Measurements from ENCODE around the gene LRRC8A.

LRRC8A gene

DNA sequence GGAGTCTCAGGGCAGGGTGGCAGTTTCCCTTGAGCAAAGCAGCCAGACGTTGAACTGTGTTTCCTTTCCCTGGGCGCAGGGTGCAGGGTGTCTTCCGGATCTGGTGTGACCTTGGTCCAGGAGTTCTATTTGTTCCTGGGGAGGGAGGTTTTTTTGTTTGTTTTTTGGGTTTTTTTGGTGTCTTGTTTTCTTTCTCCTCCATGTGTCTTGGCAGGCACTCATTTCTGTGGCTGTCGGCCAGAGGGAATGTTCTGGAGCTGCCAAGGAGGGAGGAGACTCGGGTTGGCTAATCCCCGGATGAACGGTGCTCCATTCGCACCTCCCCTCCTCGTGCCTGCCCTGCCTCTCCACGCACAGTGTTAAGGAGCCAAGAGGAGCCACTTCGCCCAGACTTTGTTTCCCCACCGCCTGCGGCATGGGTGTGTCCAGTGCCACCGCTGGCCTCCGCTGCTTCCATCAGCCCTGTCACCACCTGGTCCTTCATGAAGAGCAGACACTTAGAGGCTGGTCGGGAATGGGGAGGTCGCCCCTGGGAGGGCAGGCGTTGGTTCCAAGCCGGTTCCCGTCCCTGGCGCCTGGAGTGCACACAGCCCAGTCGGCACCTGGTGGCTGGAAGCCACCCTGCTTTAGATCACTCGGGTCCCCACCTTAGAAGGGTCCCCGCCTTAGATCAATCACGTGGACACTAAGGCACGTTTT lies 35.4 kb downstream of the LRRC8A start:
- peak overlapping the region; percentile 92 to 94 for H3K27ac ChIP-seq
- TF ChIP-seq, protein P1, sequence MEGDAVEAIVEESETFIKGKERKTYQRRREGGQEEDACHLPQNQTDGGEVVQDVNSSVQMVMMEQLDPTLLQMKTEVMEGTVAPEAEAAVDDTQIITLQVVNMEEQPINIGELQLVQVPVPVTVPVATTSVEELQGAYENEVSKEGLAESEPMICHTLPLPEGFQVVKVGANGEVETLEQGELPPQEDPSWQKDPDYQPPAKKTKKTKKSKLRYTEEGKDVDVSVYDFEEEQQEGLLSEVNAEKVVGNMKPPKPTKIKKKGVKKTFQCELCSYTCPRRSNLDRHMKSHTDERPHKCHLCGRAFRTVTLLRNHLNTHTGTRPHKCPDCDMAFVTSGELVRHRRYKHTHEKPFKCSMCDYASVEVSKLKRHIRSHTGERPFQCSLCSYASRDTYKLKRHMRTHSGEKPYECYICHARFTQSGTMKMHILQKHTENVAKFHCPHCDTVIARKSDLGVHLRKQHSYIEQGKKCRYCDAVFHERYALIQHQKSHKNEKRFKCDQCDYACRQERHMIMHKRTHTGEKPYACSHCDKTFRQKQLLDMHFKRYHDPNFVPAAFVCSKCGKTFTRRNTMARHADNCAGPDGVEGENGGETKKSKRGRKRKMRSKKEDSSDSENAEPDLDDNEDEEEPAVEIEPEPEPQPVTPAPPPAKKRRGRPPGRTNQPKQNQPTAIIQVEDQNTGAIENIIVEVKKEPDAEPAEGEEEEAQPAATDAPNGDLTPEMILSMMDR (IDR thresholded peaks at IDR 0.05) = no peak
- H3K4me3 ChIP-seq = no peak overlapping the region
- DNase-seq (ENCODE audit: low spot score) = peak; percentile 89

DNA sequence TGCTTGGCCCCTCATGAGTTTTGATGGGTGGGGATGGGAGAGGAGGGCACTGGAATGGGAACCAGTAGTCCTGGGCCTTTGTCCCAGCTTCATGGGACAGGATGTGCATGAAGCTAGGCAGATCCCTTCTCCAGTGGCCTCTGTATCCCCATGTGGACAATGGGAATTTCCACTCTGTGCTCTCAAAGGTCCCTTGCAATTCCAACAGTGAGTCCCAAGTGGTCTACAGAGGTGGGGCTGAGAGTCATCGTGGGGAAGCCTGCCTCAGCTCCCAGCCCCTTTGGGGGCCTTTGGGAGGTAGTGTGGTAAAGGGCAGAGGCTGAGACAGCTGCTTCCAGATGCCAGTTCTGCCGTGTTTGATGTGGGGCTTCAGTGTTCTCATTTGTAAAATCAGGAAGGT lies 37.0 kb downstream of the LRRC8A start:
- Histone ChIP-seq H3K27ac (peak overlapping the region; percentile 94), H3K4me3 (no peak overlapping the region)
- DNase-seq (ENCODE audit: low spot score) = no peak
- TF ChIP-seq, protein P1 (IDR thresholded peaks at IDR 0.05) = no peak

DNA sequence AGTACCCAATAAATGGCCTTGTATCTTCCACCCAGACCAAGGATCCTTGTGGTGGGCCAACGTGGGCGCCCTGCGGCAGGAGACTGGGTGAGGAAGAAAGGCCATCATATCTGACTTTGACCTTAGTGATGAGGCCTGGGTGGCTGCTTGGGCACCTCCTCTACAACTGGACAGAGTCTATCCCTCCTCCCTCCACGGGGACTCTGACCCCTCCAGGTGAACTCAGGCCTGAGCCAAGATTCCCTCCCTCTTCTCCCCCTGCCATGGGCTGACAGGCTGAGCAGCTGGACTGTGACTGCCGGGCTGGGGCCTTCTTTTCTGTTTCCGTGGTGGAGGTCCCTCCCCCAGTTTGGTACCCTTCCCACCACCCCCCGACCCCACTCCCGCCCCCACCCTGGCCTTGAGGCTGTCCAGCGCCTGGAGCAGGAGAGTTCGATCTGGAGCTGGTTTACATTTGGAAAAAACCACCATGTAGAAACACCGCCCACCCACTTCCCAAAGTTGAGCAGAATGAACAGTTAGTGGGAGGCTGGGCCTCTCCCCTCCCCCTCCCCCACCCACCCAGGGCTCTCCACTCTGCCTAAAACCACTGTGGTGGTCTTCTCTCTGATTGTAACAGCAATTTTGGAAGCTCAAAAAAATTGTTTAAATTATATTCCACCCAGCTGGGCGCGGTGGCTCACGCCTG lies 37.6 kb downstream of the LRRC8A start:
- DNase-seq (ENCODE audit: low spot score) = no peak
- TF ChIP-seq, protein P1 (IDR thresholded peaks at IDR 0.05) = no peak
- Histone ChIP-seq H3K4me3 (no peak overlapping the region), H3K27ac (peak overlapping the region; percentile 94)

DNA sequence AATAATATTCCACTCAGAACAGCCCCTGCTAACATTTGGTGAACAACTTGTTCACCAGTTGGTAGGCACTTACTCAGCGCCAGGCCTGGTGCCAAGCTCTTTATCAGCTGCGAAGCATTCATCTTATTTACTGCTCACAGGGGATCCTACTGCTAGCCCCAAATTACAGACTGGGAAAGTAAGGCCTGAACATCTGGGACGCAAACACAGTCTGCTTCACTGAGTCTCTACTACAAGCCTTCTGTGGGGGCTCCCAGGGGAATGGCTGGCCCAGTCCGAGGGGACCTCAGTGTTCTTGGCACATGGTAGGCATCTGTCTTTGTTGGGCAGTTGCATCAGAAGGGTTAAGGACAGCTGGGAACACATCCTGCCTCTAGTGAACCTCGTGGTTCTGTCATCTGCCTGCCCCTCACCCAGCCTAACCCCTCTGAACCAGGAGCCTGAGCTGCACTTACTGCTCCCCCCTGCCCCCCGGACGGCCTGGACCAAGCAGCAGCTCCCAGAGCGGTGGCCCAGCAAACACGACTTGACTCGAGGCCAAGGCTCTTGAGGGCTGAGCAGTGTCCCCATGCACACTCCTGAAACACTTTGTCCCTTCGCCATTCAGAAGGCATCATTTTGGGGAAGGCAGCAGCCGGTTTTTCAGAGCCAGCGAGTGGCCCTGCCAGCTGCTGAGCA lies 38.6 kb downstream of the LRRC8A start, which contains the start of gene PHYHD1:
Gene PHYHD1 (plus strand): TSS at position 602 of the 678 bp plus-strand sequence. CDS start 1,342 bp downstream, outside the sequence.
- DNase-seq (ENCODE audit: low spot score) = peak; percentile 95
- peak within 1 kb of the TSS; percentile 76 for H3K4me3 ChIP-seq
- TF ChIP-seq, protein P1 (IDR thresholded peaks at IDR 0.05) = no peak
- peak within 1 kb of the TSS; percentile 94 for H3K27ac ChIP-seq

DNA sequence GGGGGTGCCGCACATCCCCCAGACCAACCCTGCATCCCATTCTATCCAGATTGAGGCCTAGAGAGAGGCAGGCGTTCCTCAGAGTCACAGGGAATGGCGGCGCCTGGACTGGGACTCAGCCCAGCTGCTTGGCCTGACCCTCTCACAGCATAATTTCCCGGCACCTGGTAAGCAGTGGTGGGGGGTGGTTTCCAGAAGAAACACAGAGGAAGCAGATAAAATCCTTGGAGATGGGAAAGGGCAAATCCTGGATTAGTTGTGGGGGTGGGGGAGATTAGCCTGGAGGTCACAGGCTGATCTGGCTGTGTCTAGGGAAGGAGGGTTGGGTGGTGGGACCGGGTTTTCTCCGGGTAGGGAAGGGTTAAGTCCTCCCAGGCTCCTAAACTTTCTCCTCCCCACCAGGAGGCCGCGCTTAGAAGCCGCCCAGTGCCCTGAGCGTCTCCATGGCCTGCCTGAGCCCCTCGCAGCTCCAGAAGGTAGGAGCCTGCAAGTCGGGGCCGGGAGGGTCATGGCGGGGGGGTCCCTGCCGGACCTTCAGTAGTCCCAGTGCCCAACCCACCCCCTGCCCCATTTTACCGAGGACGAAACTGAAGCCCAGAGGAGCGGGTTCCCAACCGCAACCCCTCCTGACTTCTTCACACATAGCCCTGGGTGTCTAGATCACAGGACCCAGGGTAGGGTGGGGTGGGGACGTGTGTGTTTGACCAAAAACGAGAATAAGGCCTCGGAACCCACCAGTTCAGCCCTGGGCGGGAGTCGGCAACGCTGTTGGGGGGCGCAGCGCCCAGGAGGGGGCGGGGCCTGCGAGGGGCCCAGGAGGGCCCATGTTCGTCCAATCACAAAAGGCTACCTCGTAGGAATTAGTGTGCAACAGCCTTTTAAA lies 40.2 kb downstream of the LRRC8A start:
- TF ChIP-seq, protein P1 (IDR thresholded peaks at IDR 0.05) = no peak
- Histone ChIP-seq H3K27ac (peak overlapping the region; percentile 94), H3K4me3 (peak overlapping the region; percentile 76)
- DNase-seq (ENCODE audit: low spot score) = no peak

DNA sequence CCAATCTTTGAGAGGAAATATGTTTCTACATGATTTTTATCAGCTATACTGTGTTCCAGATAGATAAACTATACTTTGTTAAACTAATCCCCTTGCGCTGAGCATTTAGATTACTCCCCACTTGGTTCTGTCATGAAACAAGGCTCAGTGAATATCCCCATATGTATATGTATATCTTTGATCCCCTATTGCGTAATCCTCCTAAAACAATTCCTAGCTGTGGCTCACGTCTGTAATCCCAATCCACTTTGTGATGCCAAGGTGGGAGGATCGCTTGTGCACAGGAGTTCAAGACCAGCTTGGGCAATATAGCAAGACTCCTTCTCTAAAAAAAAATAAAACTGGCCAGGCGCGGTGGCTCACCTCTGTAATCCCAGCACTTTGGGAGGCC lies 41.6 kb downstream of the LRRC8A start:
- Histone ChIP-seq H3K27ac (peak overlapping the region in 1 of 2 donors; percentile 94), H3K4me3 (no peak overlapping the region)
- no peak for DNase-seq (ENCODE audit: low spot score)
- TF ChIP-seq, protein P1 (IDR thresholded peaks at IDR 0.05) = no peak
